Thymus (tissue), 11 donors: ENCODE results near the gene PDGFB. TPM values are rescaled to one million over a fixed set of nuclear protein-coding genes. Genes with fewer than 3 reads are reported as not detected.

ENCODE experiments used
- DNase-seq, 9 donors: peaks; one replicate each; pipeline ENCODE4 v3.0.0-alpha.2; 2013; ENCODE audit warnings: low spot score in 9 of 9, low read depth in 6 of 9, missing footprints in 1 of 9
- H3K27ac ChIP-seq, 2 donors: one replicate each; pipeline ENCODE4 v1.5.1; 2013; ENCODE audit warnings: control low read depth in 1 of 2, low read depth in 1 of 2, low read length in 1 of 2, mild to moderate bottlenecking in 1 of 2, moderate library complexity in 1 of 2
- H3K27me3 ChIP-seq, 2 donors: one replicate each; pipeline ENCODE4 v1.5.1; 2013; ENCODE audit warnings: low read length in 1 of 2; ENCODE audit not compliant: control insufficient read depth in 2 of 2, insufficient read depth in 1 of 2
- H3K36me3 ChIP-seq, 2 donors: one replicate each; pipeline ENCODE4 v1.5.1; 2013; ENCODE audit warnings: low read length in 1 of 2, mild to moderate bottlenecking in 1 of 2, moderate library complexity in 1 of 2; ENCODE audit not compliant: control insufficient read depth in 2 of 2, insufficient read depth in 2 of 2
- H3K4me1 ChIP-seq, 2 donors: one replicate each; pipeline ENCODE4 v1.5.1; 2013; ENCODE audit warnings: low read length in 2 of 2; ENCODE audit not compliant: control insufficient read depth in 2 of 2, insufficient read depth in 2 of 2
- H3K4me3 ChIP-seq, 2 donors: one replicate each; pipeline ENCODE4 v1.5.1; 2013; ENCODE audit warnings: low read length in 2 of 2, control low read depth in 1 of 2, mild to moderate bottlenecking in 1 of 2
- H3K9me3 ChIP-seq, 2 donors: one replicate each; pipeline ENCODE4 v1.5.1; 2013; ENCODE audit warnings: low read length in 1 of 2, mild to moderate bottlenecking in 1 of 2; ENCODE audit not compliant: control insufficient read depth in 2 of 2, insufficient read depth in 1 of 2
- WGBS: extraction: QIAGEN DNeasy Blood & Tissue Kit; methylation state at CpG from one replicate; pipeline ENCODE4 v1.1.7; 2013; 5-methylcytosine and 5-hydroxymethylcytosine counted together
- polyA plus RNA-seq: library from polyadenylated mRNA; stranded (reverse); fragments of 200-250 nt; gene quantifications from one replicate; pipeline ENCODE4 v1.2.3, GENCODE V29; 2013
- total RNA-seq: library from RNA; stranded (reverse); fragments of 120-200 nt; gene quantifications from one replicate; pipeline ENCODE4 v1.2.4, GENCODE V29; 2013
- donor health status: healthy.

The PDGFB gene
- total and polyA plus RNA-seq, 2 donors, result 1.6 to 4.3 TPM

GRCh38 chr22:39288135-39288898, 43.5 kb upstream of the PDGFB start:
- no peak overlapping the region for H3K27ac ChIP-seq
- WGBS, result 97% methylated on average over 13 of the region's 13 CpGs

GRCh38 chr22:39287076-39287725, 42.4 kb upstream of the PDGFB start:
- H3K36me3 ChIP-seq, result no peaks in the 10 kb centered on the region
- H3K4me1 ChIP-seq, result peaks cover 0 to 12% of the 10 kb centered on the region in 2 donors
- H3K9me3 ChIP-seq, result peaks cover 0 to 12% of the 10 kb centered on the region in 2 donors
- H3K27me3 ChIP-seq, result peaks cover 0 to 31% of the 10 kb centered on the region in 2 donors
- no peak overlapping the region for H3K27ac ChIP-seq
- peak in 1 of 9 donors; percentile 40 for DNase-seq
- 11% methylated on average over 8 of the region's 8 CpGs for WGBS
- H3K4me3 ChIP-seq, result no peak overlapping the region

More at GRCh38 chr22:39288135-39288898, 43.5 kb upstream of the PDGFB start:
- Histone ChIP-seq H3K9me3 (peaks cover 0 to 12% of the 10 kb centered on the region in 2 donors), H3K4me3 (no peak overlapping the region), H3K36me3 (no peaks in the 10 kb centered on the region), H3K27me3 (peaks cover 0 to 24% of the 10 kb centered on the region in 2 donors), H3K4me1 (peaks cover 0 to 15% of the 10 kb centered on the region in 2 donors)
- DNase-seq, result no peak

- no peak for DNase-seq
- peaks cover 0 to 45% of the 10 kb centered on the region in 2 donors for H3K27me3 ChIP-seq
- H3K36me3 ChIP-seq, result no peaks in the 10 kb centered on the region
- 92% methylated on average over 3 of the region's 3 CpGs for WGBS
- peaks cover 0 to 12% of the 10 kb centered on the region in 2 donors for H3K9me3 ChIP-seq
- H3K27ac ChIP-seq, result no peak overlapping the region
- H3K4me3 ChIP-seq, result no peak overlapping the region
- H3K4me1 ChIP-seq, result peaks cover 0 to 11% of the 10 kb centered on the region in 2 donors
Observed at GRCh38 chr22:39284983-39285382, 40.2 kb upstream of the PDGFB start.

GRCh38 chr22:39284142-39284980, 39.6 kb upstream of the PDGFB start:
- H3K27ac ChIP-seq, result no peak overlapping the region
- DNase-seq, result no peak
- H3K9me3 ChIP-seq, result peaks cover 0 to 12% of the 10 kb centered on the region in 2 donors
- peaks cover 0 to 50% of the 10 kb centered on the region in 2 donors for H3K27me3 ChIP-seq
- WGBS, result 96% methylated on average over 19 of the region's 19 CpGs
- H3K4me1 ChIP-seq, result peaks cover 0 to 11% of the 10 kb centered on the region in 2 donors
- H3K36me3 ChIP-seq, result no peaks in the 10 kb centered on the region
- H3K4me3 ChIP-seq, result no peak overlapping the region

- Histone ChIP-seq H3K27me3 (peaks cover 3 to 58% of the 10 kb centered on the region in 2 donors), H3K27ac (no peak overlapping the region), H3K36me3 (no peaks in the 10 kb centered on the region), H3K9me3 (peaks cover 0 to 12% of the 10 kb centered on the region in 2 donors), H3K4me3 (no peak overlapping the region), H3K4me1 (peaks cover 0 to 11% of the 10 kb centered on the region in 2 donors)
- 83% methylated on average over 27 of the region's 27 CpGs for WGBS
- DNase-seq, result no peak
Observed at GRCh38 chr22:39283322-39284141, 38.8 kb upstream of the PDGFB start.

- Histone ChIP-seq H3K9me3 (peaks cover 0 to 12% of the 10 kb centered on the region in 2 donors), H3K4me3 (no peak overlapping the region), H3K27ac (no peak overlapping the region), H3K27me3 (peaks cover 5 to 66% of the 10 kb centered on the region in 2 donors), H3K36me3 (no peaks in the 10 kb centered on the region), H3K4me1 (peaks cover 0 to 11% of the 10 kb centered on the region in 2 donors)
- no peak for DNase-seq
- 82% methylated on average over 9 of the region's 9 CpGs for WGBS
Observed at GRCh38 chr22:39282645-39283321, 38.0 kb upstream of the PDGFB start.

- Histone ChIP-seq H3K36me3 (no peaks in the 10 kb centered on the region), H3K27ac (no peak overlapping the region), H3K9me3 (peaks cover 0 to 12% of the 10 kb centered on the region in 2 donors), H3K4me1 (peaks cover 0 to 3% of the 10 kb centered on the region in 2 donors), H3K27me3 (peaks cover 5 to 69% of the 10 kb centered on the region in 2 donors), H3K4me3 (no peak overlapping the region)
- WGBS, result 80% methylated on average over 6 of the region's 6 CpGs
- no peak for DNase-seq
Observed at GRCh38 chr22:39281126-39281525, 36.3 kb upstream of the PDGFB start.

GRCh38 chr22:39280250-39280649, 35.5 kb upstream of the PDGFB start:
- 93% methylated on average over 7 of the region's 7 CpGs for WGBS
- Histone ChIP-seq H3K9me3 (peaks cover 0 to 10% of the 10 kb centered on the region in 2 donors), H3K4me1 (peaks cover 0 to 3% of the 10 kb centered on the region in 2 donors), H3K36me3 (no peaks in the 10 kb centered on the region), H3K27ac (no peak overlapping the region), H3K27me3 (peaks cover 5 to 72% of the 10 kb centered on the region in 2 donors), H3K4me3 (no peak overlapping the region)
- no peak for DNase-seq
